Neural progenitor cell (in vitro differentiated cells): ENCODE results near the gene CENPX. TPM values are rescaled to one million over a fixed set of nuclear protein-coding genes. Genes with fewer than 3 reads are reported as not detected.
A peak's percentile ranks its signal among the peaks of the same experiment; 100 is the strongest.
"Not testable (repeated sequence)": the region's sequence is repeated elsewhere in the genome, so short reads cannot be mapped to it uniquely, and the experiment has no call there.

Experiments
- DNase-seq: peaks from one replicate; pipeline ENCODE4 v3.0.0-alpha.2; 2016; ENCODE audit warnings: low spot score
- H2AFZ ChIP-seq: fragments of 200-600 bp; sonication (generic); replicated peaks from 2 replicates; pipeline ENCODE4 v1.6.1; 2016; ENCODE audit warnings: antibody characterized with exemption
- H3F3A ChIP-seq: fragments of 200-600 bp; sonication (generic); 2 replicates; pipeline ENCODE4 v1.6.1; 2016; ENCODE audit warnings: antibody characterized with exemption, low read depth
- H3K27ac ChIP-seq: fragments of 200-600 bp; sonication (generic); 2 replicates; pipeline ENCODE4 v1.5.1; 2016; ENCODE audit warnings: mild to moderate bottlenecking
- H3K27me3 ChIP-seq: fragments of 200-600 bp; sonication (generic); 2 replicates; pipeline ENCODE4 v1.6.1; 2016; ENCODE audit warnings: mild to moderate bottlenecking, moderate library complexity
- H3K36me3 ChIP-seq: fragments of 200-600 bp; sonication (generic); 2 replicates; pipeline ENCODE4 v1.5.1; 2016
- H3K4me1 ChIP-seq: fragments of 200-600 bp; sonication (generic); 2 replicates; pipeline ENCODE4 v1.6.1; 2016; ENCODE audit warnings: mixed run types
- H3K4me2 ChIP-seq: fragments of 200-600 bp; sonication (generic); 2 replicates; pipeline ENCODE4 v1.6.1; 2016
- H3K4me3 ChIP-seq: fragments of 200-600 bp; sonication (generic); 2 replicates; pipeline ENCODE4 v1.5.1; 2016
- H3K79me2 ChIP-seq: fragments of 200-600 bp; sonication (generic); 2 replicates; pipeline ENCODE4 v1.6.1; 2016; ENCODE audit warnings: low read depth
- H3K9ac ChIP-seq: fragments of 200-600 bp; sonication (generic); 2 replicates; pipeline ENCODE4 v1.6.1; 2016
- H3K9me3 ChIP-seq: fragments of 200-600 bp; sonication (generic); 2 replicates; pipeline ENCODE4 v1.5.1; 2016; ENCODE audit warnings: low read depth
- H4K20me1 ChIP-seq: fragments of 200-600 bp; sonication (generic); 2 replicates; pipeline ENCODE4 v1.6.1; 2016; ENCODE audit warnings: low read depth
- H3K27ac Mint-ChIP-seq: 3 replicates; pipeline ENCODE4 v1.8.0; 2021; ENCODE audit warnings: mixed read lengths
- H3K27me3 Mint-ChIP-seq: 2 replicates; pipeline ENCODE4 v1.8.0; 2022; ENCODE audit warnings: low read depth, mild to moderate bottlenecking, inconsistent platforms, moderate library complexity, mixed read lengths; ENCODE audit not compliant: insufficient read depth
- H3K36me3 Mint-ChIP-seq: 3 replicates; pipeline ENCODE4 v1.8.0; 2021; ENCODE audit warnings: mixed read lengths
- H3K4me1 Mint-ChIP-seq: 3 replicates; pipeline ENCODE4 v1.8.0; 2021; ENCODE audit warnings: mixed read lengths
- H3K4me3 Mint-ChIP-seq: 3 replicates; pipeline ENCODE4 v1.8.0; 2021; ENCODE audit warnings: mild to moderate bottlenecking, moderate library complexity, mixed read lengths
- H3K9me3 Mint-ChIP-seq: 3 replicates; pipeline ENCODE4 v1.8.0; 2020; ENCODE audit warnings: mixed read lengths
- CTCF ChIP-seq: fragments of 200-600 bp; sonication (generic); IDR thresholded peaks from 2 replicates; pipeline ENCODE4 v1.5.1; 2017; ENCODE audit warnings: antibody characterized with exemption, mild to moderate bottlenecking
- EZH2 ChIP-seq: fragments of 200-600 bp; sonication (generic); IDR thresholded peaks from 2 replicates; pipeline ENCODE4 v1.6.1; 2017; ENCODE audit warnings: antibody characterized with exemption, mild to moderate bottlenecking, moderate library complexity
- EZH2phosphoT487 ChIP-seq: fragments of 200-600 bp; sonication (generic); IDR thresholded peaks from 2 replicates; pipeline ENCODE4 v1.6.1; 2017; ENCODE audit warnings: antibody characterized with exemption
- total RNA-seq: library from RNA; depleted of rRNA; stranded (reverse); fragments of >200 nt; gene quantifications from 2 replicates; pipeline ENCODE4 v1.2.3, GENCODE V29; 2015; ENCODE audit warnings: low replicate concordance

CENPX gene
- total RNA-seq, 1 donor from 2014 or later: 53.0 TPM

GRCh38 chr17:82041144-82041814 is 18.6 kb upstream of the CENPX start:
- Mint-ChIP-seq H3K4me1 (peaks cover 26% of the 10 kb centered on the region), H3K27ac (no peak overlapping the region), H3K4me3 (no peak overlapping the region), H3K36me3 (no peaks in the 10 kb centered on the region), H3K9me3 (peaks cover 9% of the 10 kb centered on the region), H3K27me3 (peaks cover 12% of the 10 kb centered on the region)
- Histone ChIP-seq H3K27ac (no peak overlapping the region), H4K20me1 (peaks cover 5% of the 10 kb centered on the region), H3K4me2 (no peak overlapping the region), H3K27me3 (no peaks in the 10 kb centered on the region), H3K9ac (no peak overlapping the region), H3K4me3 (no peak overlapping the region), H2AFZ (no peak overlapping the region), H3K9me3 (no peaks in the 10 kb centered on the region), H3K79me2 (no peaks in the 10 kb centered on the region), H3F3A (peaks cover 18% of the 10 kb centered on the region), H3K36me3 (no peaks in the 10 kb centered on the region), H3K4me1 (peaks cover 5% of the 10 kb centered on the region)
- TF ChIP-seq EZH2 (no peak), CTCF (no peak), EZH2phosphoT487 (no peak)
- no peak for DNase-seq

DNA sequence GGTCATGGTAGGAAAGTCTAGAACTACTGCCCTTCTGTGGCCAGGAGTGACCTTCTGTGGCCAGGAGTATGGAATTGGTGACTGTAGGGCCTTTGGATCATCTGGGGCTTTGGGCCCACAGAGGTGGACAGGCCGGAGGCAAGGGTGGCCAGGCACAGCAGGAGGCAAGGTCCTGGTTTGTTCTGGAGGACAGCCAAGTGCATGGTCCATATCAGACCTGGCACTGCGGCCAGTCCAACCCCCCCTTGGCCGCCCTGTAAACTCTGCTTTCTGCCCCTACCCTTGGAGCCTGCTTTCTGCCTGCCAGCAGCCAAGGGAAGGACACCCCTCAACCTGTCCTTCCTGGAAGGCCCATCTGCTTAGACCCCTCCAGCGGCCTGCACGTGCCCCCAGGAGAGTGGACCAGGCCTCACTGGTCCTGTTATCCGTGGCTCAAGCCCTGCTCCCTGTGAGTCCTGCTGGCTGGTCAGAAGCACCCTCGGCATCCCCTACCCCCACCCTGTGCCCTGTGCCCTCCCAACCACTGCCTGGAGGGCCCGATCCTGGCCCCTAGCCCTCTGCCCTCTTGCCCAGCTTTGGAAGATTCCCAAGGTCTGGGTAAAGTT is 17.1 kb upstream of the CENPX start:
- no peak overlapping the region for H3K4me3 Mint-ChIP-seq
- H3K4me1 Mint-ChIP-seq: peaks cover 29% of the 10 kb centered on the region
- H3F3A ChIP-seq: peaks cover 22% of the 10 kb centered on the region

DNA sequence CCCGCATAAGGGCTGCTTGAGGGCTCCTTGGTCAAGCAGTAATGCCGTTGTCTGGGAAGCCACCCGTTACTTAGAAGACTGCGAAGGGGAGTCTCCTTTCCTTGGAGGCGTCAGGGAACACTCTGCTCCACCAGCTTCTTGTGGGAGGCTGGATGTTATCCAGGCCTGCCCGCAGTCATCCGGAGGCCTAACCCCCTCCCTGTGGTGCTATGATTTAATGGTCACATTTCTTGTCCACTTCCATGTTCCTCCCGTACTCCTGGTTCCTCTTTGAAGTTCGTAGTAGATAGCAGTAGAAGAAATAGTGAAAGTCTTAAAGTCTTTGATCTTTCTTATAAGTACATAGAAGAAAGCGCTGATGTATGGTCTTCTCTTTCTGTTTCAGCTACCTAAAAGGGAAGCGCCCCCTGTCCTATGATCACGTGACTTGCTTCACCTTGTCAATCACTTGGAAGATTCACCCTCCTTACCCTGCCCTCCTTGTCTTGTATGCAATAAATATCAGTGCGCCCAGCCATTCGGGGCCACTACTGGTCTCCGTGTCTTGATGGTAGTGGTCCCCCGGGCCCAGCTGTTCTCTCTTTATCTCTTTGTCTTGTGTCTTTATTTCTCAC is 16.2 kb upstream of the CENPX start:
- not testable (repeated sequence) for H3K27ac ChIP-seq, H3K9me3 ChIP-seq, H3K4me1 ChIP-seq, DNase-seq, H2AFZ ChIP-seq, H3K79me2 ChIP-seq, H3K4me3 ChIP-seq, H3K36me3 ChIP-seq, H3K27me3 ChIP-seq, H3K9ac ChIP-seq, H3K27ac Mint-ChIP-seq, H3K4me2 ChIP-seq, H3K9me3 Mint-ChIP-seq
- peaks cover 16% of the 10 kb centered on the region for H3K27me3 Mint-ChIP-seq
- H3F3A ChIP-seq: peaks cover 27% of the 10 kb centered on the region
- H4K20me1 ChIP-seq: peaks cover 13% of the 10 kb centered on the region
- H3K4me3 Mint-ChIP-seq: peak overlapping the region; percentile 33
- H3K36me3 Mint-ChIP-seq: peaks cover 11% of the 10 kb centered on the region
- peaks cover 32% of the 10 kb centered on the region for H3K4me1 Mint-ChIP-seq

More for the DNA sequence above, 17.1 kb upstream of the CENPX start:
- peaks cover 9% of the 10 kb centered on the region for H3K9me3 Mint-ChIP-seq
- Histone ChIP-seq H3K4me3 (no peak overlapping the region), H3K4me1 (peaks cover 7% of the 10 kb centered on the region), H3K36me3 (no peaks in the 10 kb centered on the region), H3K4me2 (no peak overlapping the region), H3K27ac (no peak overlapping the region), H2AFZ (no peak overlapping the region), H4K20me1 (peaks cover 5% of the 10 kb centered on the region), H3K79me2 (no peaks in the 10 kb centered on the region), H3K9me3 (no peaks in the 10 kb centered on the region), H3K9ac (no peak overlapping the region), H3K27me3 (no peaks in the 10 kb centered on the region)
- TF ChIP-seq CTCF (no peak), EZH2 (no peak), EZH2phosphoT487 (no peak)
- H3K27ac Mint-ChIP-seq: peak overlapping the region; percentile 61
- peaks cover 12% of the 10 kb centered on the region for H3K27me3 Mint-ChIP-seq
- peaks cover 9% of the 10 kb centered on the region for H3K36me3 Mint-ChIP-seq
- no peak for DNase-seq

DNA sequence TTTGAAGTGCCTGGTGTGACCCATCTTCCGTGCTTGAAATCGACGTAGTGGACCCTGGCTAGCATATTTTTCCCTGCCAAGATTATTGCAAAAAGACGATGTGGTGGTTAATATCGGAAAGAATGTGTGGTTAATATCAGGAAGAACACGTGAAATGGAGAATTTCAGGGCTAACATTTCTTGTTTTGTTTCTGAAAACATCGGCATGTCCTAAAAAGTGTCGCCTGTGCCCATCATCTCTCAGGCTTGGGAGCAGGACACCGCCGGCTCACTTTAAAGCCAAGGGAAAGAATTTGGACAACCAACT is 15.2 kb upstream of the CENPX start:
- Mint-ChIP-seq H3K36me3 (peaks cover 11% of the 10 kb centered on the region), H3K27ac (peak overlapping the region; percentile 62)

More for the DNA sequence above, 15.2 kb upstream of the CENPX start:
- Histone ChIP-seq H3K9me3 (no peaks in the 10 kb centered on the region), H3K36me3 (no peaks in the 10 kb centered on the region), H3K4me1 (peaks cover 7% of the 10 kb centered on the region), H3K27me3 (peaks cover 3% of the 10 kb centered on the region), H3K27ac (no peak overlapping the region), H3K4me3 (peak overlapping the region; percentile 66), H3K9ac (no peak overlapping the region), H3F3A (peaks cover 27% of the 10 kb centered on the region), H2AFZ (peak overlapping the region; percentile 68), H3K79me2 (peaks cover under 1% of the 10 kb centered on the region), H4K20me1 (peaks cover 22% of the 10 kb centered on the region), H3K4me2 (peak overlapping the region; percentile 53)
- peaks cover 19% of the 10 kb centered on the region for H3K27me3 Mint-ChIP-seq
- TF ChIP-seq CTCF: no peak
- peaks cover 29% of the 10 kb centered on the region for H3K4me1 Mint-ChIP-seq
- peak overlapping the region; percentile 87 for H3K4me3 Mint-ChIP-seq
- DNase-seq: no peak
- H3K9me3 Mint-ChIP-seq: peaks cover 9% of the 10 kb centered on the region
